SK-N-SH (cell line): ENCODE results near the gene TNFAIP3.

ENCODE experiments used
- ELF1 ChIP-seq: IDR thresholded peaks from 2 replicates; pipeline ENCODE4 v1.4.0; 2012
- EZH2phosphoT487 ChIP-seq: fragments of 200-600 bp; sonication (generic); IDR thresholded peaks from 2 replicates; pipeline ENCODE4 v1.6.1; 2017; ENCODE audit warnings: low read depth, mixed run types, mild to moderate bottlenecking, antibody characterized with exemption, moderate library complexity, borderline replicate concordance
- FOXJ3 ChIP-seq: sonication (generic); formaldehyde crosslinking; IDR thresholded peaks from 2 replicates; pipeline ENCODE4 v1.5.1; 2020; ENCODE audit warnings: mild to moderate bottlenecking, missing genetic modification reagents
- POLR2AphosphoS5 ChIP-seq: IDR thresholded peaks from 2 replicates; pipeline ENCODE4 v1.6.1; 2012; ENCODE audit warnings: low read depth, low read length
- RAD21 ChIP-seq: IDR thresholded peaks from 2 replicates; pipeline ENCODE4 v1.6.1; 2012; ENCODE audit warnings: mild to moderate bottlenecking, low read length
- RCOR1 ChIP-seq: fragments of 150-350 bp; IDR thresholded peaks from 2 replicates; pipeline ENCODE4 v1.6.1; 2017; ENCODE audit warnings: antibody characterized with exemption, low read length
- RFX5 ChIP-seq: IDR thresholded peaks from 2 replicates; pipeline ENCODE4 v1.6.1; 2012; ENCODE audit warnings: mild to moderate bottlenecking, improper control_type of control experiment, low read length
- TF ChIP-seq, protein P1 (sequence below): fragments of 200-600 bp; sonication (generic); IDR thresholded peaks from 2 replicates; pipeline ENCODE4 v1.6.1; 2017; ENCODE audit warnings: antibody characterized with exemption, mild to moderate bottlenecking, moderate library complexity

GRCh38 chr6:137907170-137907569, 40.1 kb downstream of the TNFAIP3 start:
- TF ChIP-seq ELF1 (no peak), EZH2phosphoT487 (no peak), RAD21 (no peak), FOXJ3 (CRISPR knock-in tag) (no peak), RFX5 (no peak), RCOR1 (no peak), POLR2AphosphoS5 (no peak)
- TF ChIP-seq, protein P1, sequence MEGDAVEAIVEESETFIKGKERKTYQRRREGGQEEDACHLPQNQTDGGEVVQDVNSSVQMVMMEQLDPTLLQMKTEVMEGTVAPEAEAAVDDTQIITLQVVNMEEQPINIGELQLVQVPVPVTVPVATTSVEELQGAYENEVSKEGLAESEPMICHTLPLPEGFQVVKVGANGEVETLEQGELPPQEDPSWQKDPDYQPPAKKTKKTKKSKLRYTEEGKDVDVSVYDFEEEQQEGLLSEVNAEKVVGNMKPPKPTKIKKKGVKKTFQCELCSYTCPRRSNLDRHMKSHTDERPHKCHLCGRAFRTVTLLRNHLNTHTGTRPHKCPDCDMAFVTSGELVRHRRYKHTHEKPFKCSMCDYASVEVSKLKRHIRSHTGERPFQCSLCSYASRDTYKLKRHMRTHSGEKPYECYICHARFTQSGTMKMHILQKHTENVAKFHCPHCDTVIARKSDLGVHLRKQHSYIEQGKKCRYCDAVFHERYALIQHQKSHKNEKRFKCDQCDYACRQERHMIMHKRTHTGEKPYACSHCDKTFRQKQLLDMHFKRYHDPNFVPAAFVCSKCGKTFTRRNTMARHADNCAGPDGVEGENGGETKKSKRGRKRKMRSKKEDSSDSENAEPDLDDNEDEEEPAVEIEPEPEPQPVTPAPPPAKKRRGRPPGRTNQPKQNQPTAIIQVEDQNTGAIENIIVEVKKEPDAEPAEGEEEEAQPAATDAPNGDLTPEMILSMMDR: no peak
